Heart left ventricle (tissue), 13 donors: ENCODE measurements around the gene IL1RAPL1.

Experiments used
- POLR2A ChIP-seq, 2 donors: fragments of 450-650 bp; IDR thresholded peaks; one replicate each; pipeline ENCODE4 v1.6.1; 2017; ENCODE audit warnings: antibody characterized with exemption in 2 of 2, mild to moderate bottlenecking in 2 of 2, moderate library complexity in 2 of 2
- TF ChIP-seq, protein P1 (sequence below), 12 donors: fragments of 200-600 bp; sonication (generic) in 4 of 12; IDR thresholded peaks; one replicate each; pipeline versions ENCODE4 v1.5.0 to v1.8.0; 2018 to 2022; ENCODE audit warnings: antibody characterized with exemption in 12 of 12, mild to moderate bottlenecking in 5 of 12
- donor health status: ischemic (EF 13 %, LVEDD 7.1; RV severe dilation, severe dysfunction).
- donor health status: DM: no; HTN: yes; CAD: no.
- donor health status: DM: no; HTN: no; CAD: no.
- donor health status: ischemic (EF 25% LVEDD 6.9; RV normal size, moderate dysfunction).
- donor health status: ischemic (EF 25% LVEDD 5.7; RV mildly dilated, moderate dysfunction).
- donor health status: ischemic (EF 35%, LVEDD 5.7; RV mildly dilated, moderate dysfunction).
- donor health status: nonischemic (EF 11% LVEDD 7.7; RV severe dilation, severe dysfunction).
- donor health status: DM: yes; HTN: yes; CAD: no.
- donor health status: PGD.
- donor health status: ischemic (EF 29% LVEDD 5.4; RV normal size, mild dysfunction).
- donor health status: nonischemic (EF 23%, LVEDD 6.1; RV moderate dilation, normal function).

DNA sequence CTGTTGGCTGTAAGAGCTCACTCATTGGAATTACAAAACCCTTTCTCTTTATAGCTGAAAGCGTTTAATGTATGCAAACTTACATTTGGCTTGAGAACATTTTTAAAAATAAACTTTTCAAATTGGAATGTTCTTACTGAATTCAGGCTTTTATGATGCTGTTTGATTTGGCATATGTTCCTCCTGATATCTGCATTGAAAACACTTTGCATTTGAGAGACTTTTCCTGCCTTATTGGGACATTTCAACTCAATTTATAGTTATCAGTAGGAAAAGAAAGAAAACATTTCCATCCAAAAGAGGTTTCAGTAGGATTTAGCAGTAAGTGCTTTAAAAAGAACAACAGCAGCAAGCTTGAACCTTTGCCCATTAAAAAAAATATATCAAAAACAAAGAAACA lies 520.0 kb downstream of the IL1RAPL1 start:
- TF ChIP-seq, protein P1, sequence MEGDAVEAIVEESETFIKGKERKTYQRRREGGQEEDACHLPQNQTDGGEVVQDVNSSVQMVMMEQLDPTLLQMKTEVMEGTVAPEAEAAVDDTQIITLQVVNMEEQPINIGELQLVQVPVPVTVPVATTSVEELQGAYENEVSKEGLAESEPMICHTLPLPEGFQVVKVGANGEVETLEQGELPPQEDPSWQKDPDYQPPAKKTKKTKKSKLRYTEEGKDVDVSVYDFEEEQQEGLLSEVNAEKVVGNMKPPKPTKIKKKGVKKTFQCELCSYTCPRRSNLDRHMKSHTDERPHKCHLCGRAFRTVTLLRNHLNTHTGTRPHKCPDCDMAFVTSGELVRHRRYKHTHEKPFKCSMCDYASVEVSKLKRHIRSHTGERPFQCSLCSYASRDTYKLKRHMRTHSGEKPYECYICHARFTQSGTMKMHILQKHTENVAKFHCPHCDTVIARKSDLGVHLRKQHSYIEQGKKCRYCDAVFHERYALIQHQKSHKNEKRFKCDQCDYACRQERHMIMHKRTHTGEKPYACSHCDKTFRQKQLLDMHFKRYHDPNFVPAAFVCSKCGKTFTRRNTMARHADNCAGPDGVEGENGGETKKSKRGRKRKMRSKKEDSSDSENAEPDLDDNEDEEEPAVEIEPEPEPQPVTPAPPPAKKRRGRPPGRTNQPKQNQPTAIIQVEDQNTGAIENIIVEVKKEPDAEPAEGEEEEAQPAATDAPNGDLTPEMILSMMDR (IDR thresholded peaks at IDR 0.05): no peak
- TF ChIP-seq POLR2A (IDR thresholded peaks at IDR 0.05): no peak
